Smooth muscle cell of the brain vasculature (primary cell): ENCODE data around the gene ANKRD65.
"Not testable (repeated sequence)": the region's sequence is repeated elsewhere in the genome, so short reads cannot be mapped to it uniquely, and the experiment has no call there.

Experiments
- DNase-seq: peaks from one replicate; pipeline ENCODE4 v3.0.0-alpha.2; 2012; ENCODE audit warnings: low read depth, low spot score

Gene ANKRD65

GRCh38 chr1:1417825-1418463 lies 3.1 kb downstream of the ANKRD65 start:
- not testable (repeated sequence) for DNase-seq

DNA sequence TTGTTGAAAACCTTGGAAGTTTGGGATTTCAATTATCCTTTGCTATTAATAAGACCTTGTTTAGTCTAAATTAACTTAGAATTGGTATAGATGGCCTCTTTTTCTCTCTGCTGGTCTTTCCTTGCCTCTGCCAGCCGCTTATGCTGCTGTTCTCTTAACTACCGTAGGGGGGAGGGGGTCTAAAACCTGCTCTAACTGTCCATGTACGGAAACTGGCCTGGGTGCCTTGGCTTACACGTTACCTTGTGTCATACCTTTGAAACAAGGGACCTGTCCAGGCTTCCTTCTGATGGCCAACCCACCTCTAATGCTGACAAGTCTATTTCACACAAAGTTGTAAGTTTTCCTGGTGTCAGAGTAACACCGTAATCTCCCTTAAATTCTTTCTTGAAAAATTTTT lies 3.7 kb downstream of the ANKRD65 start:
- DNase-seq = not testable (repeated sequence)

GRCh38 chr1:1415751-1416150 lies 5.3 kb downstream of the ANKRD65 start:
- no peak for DNase-seq

GRCh38 chr1:1412311-1412902 lies 8.7 kb downstream of the ANKRD65 start:
- DNase-seq = not testable (repeated sequence)

DNA sequence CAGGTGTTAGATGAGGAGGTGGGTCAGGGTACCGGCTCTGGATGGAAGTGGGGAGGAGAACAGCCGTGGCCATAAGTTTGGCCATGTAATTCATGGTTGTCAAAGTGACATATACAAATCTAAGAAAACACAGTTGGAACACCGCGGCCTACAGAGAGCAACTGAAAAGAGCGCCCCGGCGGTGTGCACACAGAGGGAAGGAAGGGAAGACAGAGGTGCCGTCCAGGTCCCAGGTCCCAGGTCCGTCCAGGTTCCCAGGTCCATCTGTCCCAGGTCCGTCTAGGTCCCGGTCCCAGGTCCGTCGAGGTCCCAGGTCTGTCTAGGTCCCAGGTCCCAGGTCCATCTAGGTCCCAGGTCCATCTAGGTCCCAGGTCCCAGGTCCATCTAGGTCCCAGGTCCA lies 9.4 kb downstream of the ANKRD65 start:
- no peak for DNase-seq

GRCh38 chr1:1410238-1410637 lies 10.8 kb downstream of the ANKRD65 start:
- not testable (repeated sequence) for DNase-seq

DNA sequence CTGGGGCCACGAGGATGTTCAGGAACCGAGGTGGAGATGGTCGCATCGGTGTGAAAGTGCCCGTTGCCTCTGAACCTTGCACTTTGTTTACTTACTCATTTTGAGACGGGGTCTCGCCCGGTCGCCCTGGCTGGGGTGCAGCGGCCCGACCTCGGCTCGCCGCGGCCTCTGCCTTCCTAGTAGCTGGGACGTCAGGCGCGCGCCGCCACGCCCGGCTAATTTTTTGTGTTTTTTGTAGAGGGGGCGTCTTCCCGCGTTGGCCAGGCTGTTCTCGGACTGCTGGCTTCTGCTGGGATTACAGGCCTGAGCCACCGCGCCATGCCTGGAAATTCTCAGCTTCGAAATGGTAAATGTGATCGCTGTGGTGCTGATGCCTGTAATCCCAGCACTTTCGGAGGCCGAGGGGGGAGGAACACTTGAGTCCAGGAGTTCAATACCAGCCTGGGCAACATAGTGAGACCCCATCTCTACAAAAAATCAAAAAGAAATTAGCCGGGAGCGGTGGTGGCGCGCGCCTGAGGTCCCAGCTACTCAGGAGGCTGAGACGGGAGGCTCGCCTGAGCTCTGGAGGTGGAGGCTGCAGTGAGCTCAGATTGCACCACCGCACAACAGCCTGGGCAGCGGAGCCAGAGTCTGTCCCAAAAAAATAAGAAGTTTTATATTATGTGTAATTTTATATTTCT lies 13.3 kb downstream of the ANKRD65 start:
- DNase-seq = no peak

DNA sequence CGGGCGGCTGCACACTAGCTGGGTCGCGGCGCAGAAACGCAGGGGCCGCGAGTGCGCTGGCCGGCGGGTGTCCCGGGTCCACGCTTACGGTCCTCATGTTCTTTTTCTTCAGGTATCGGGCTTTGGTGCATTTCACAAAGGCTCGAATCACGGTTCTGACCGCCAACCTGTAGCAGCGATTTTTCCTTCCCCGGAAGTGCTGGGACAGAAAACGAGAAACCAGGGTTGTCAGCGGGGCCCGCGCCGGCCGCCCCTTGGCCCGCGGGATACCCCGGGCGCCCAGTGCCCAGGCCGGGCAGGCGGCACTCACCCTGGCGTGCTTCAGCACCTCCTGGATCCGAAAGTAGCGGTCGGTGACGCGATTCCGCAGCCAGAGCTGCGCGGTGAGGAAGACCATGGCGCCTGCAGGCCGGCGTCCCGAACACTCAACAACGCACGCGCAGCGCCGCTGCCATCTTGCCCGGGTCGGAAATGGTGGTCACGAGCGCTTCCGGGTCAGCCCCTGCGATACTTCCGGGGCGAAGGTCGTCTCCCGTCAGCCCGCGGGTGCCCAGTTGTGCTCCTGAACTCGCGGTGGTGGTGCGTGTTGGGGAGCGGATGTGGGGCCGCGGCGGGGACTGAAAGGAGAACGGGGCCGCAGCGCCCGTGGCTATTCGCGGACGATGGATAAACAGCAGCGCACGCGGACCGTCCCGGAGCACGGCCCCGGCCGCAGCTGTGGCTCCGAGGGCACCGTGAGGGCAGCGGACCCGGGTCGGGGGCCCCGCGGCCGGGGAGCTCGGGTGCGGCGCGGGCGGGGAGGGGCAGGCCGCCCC lies 14.0 kb downstream of the ANKRD65 start, which contains the start of gene MRPL20:
MRPL20 (minus strand) TSS at position 473 of the 815 bp plus-strand sequence; CDS start at position 397, 76 bp downstream.
- peak; percentile 67 for DNase-seq

GRCh38 chr1:1406101-1406820 lies 14.8 kb downstream of the ANKRD65 start:
- no peak for DNase-seq

- DNase-seq = no peak
Observed at GRCh38 chr1:1403653-1404052, 17.4 kb downstream of the ANKRD65 start.

- not testable (repeated sequence) for DNase-seq
Observed at GRCh38 chr1:1402901-1403392, 18.1 kb downstream of the ANKRD65 start.

DNA sequence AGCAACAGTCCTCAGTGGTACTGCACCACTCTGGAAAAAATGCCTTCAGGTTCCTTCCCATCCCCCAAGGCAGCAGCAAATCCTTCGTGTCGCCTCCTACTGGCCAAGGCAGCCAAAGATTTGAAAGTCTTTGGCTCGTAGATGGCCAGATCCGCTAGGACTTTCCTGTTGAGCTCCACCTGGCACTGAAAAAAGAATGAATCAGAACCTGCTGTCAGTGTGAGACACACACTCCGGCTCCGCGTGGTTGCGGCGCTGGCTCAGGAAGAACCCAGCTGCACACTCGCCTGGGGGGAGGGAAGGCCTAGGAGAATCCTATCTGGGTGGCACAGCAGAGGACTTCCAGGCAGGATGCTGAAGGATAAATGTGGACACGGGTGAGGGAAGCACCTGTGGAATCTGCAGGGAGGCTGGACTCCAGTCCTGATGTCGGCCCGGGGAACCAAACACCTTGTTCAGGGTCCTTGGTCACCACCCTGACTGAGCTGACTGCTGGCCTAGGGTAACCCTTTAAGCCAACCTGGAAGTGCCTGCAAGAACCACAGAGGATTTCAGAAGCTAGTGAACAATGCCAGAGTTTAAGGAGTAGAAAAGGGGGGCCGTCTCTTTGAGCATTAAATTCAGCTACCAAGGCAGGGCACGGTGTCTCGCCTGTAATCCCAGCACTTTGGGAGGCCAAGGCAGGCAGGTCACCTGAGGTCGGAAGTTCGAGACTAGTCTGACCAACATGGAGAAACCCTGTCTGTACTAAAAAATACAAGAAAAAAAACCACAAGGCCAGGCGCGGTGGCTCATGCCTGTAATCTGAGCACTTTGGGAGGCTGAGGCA lies 18.8 kb downstream of the ANKRD65 start:
- peak; percentile 17 for DNase-seq

DNA sequence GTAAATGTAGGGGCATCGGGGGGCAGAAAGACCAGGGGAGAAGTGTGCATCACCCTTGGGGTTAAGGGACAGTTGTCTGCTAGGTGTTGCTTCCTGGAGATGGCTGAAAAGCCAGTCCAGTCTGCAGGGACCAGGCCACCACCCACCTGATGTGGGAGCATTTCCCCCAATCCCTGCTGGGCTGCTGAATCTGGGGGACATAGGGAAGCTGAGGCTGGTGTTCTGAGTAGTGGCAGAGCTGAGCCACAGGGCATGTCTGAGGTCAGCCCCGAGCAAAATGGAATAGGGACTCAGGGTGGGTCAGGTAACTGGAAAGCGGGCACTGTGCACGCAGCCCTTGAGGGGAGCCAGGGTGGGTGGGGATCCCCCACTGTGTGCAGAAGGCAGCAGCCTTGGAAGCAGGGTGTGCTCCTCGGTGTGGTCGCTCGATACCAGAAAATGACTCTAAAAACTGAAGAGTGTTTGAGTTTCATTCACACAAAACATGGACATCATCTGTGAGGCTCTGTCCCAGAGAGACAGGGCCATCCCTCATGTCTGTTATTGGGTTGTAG lies 19.5 kb downstream of the ANKRD65 start:
- no peak for DNase-seq

GRCh38 chr1:1400576-1401456 lies 20.3 kb downstream of the ANKRD65 start:
- DNase-seq = no peak

DNA sequence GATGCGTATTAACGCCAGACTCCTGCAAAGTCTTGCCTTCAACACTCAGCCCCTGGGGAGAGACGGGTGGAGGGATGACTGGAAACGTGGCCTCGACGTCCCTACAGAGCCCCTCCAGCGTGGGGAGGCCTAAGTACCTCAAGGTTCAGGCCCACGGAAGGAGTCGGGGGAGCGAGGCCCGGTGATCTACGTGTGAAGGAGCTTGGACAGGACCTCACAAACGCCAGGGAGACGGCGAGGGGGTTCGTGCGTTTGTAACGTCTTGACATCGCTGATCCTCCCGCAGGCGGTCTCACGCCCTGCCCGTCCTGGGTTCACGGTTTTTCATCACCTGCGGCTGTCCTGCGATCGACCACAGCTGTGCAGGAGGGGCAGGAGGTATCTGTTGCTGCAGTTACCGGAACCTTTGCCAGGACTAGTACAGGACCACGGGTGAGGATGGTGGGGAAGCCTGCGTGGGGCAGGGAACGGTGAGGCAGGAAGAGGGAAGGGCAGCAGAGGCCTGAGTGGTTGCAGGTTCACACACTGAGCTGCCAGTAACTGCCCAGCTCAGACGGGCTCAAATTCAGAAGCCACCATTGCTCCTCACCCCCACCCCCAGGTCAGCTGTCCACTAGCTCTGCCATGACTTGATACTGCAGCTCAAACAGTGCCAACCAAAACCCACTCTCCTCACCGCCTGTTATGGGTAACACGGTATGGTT lies 21.1 kb downstream of the ANKRD65 start:
- no peak for DNase-seq

- peak; percentile 96 for DNase-seq
Observed at GRCh38 chr1:1399187-1399871, 21.7 kb downstream of the ANKRD65 start, which contains the start of gene CCNL2. TSS of gene CCNL2 (minus strand) at chr1:1399335. CDS start at chr1:1399306, 29 bp downstream.

DNA sequence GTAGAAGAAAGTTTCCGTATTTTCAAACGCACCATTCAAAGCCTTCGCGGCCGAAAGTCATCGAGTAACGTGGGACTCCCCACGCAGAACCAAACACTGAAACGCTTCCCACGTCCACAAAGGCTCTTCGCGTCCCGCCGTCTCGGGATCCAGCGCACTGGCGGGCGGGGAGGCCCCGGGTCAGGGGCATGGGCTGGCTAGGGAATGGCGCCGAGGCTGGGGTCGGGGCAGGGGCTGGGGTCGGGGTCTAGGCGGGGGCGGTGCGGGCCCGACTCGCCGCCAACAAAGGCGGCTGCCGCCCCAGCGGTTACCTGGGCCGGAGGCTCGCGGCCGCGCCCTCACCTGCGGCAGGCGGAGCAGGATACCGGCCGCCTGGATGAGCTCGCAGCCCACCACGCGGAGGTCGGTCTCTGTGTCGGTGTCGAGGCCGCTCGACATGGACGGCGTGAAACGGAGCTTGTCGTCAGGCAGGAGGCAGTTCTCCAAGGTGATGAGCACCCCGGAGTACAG lies 22.3 kb downstream of the ANKRD65 start:
- no peak for DNase-seq
